SK-N-SH (cell line): ENCODE results near the gene ABLIM1.

Source experiments
- EP300 ChIP-seq, 2 experiments: IDR thresholded peaks; 2 replicates each; pipeline versions ENCODE4 v1.4.0 to v1.6.1; 2012; ENCODE audit warnings: borderline replicate concordance in 1 of 2, low read depth in 1 of 2, low read length in 1 of 2
- EZH2phosphoT487 ChIP-seq: fragments of 200-600 bp; sonication (generic); IDR thresholded peaks from 2 replicates; pipeline ENCODE4 v1.6.1; 2017; ENCODE audit warnings: low read depth, mixed run types, mild to moderate bottlenecking, antibody characterized with exemption, moderate library complexity, borderline replicate concordance
- RCOR1 ChIP-seq: fragments of 150-350 bp; IDR thresholded peaks from 2 replicates; pipeline ENCODE4 v1.6.1; 2017; ENCODE audit warnings: antibody characterized with exemption, low read length
- TAF1 ChIP-seq: IDR thresholded peaks from 2 replicates; pipeline ENCODE4 v1.6.1; 2012; ENCODE audit warnings: low read depth, mild to moderate bottlenecking, low read length, moderate library complexity, borderline replicate concordance
- TCF12 ChIP-seq: IDR thresholded peaks from 2 replicates; pipeline ENCODE4 v1.4.0; 2012
- YY1 ChIP-seq: IDR thresholded peaks from 2 replicates; pipeline ENCODE4 v1.4.0; 2012; ENCODE audit warnings: low read depth, mild to moderate bottlenecking
- TF ChIP-seq, protein P1 (sequence below): IDR thresholded peaks from 2 replicates; pipeline ENCODE4 v1.4.0; 2012; ENCODE audit warnings: low read depth
- TF ChIP-seq, protein P2 (sequence below): fragments of 200-600 bp; sonication (generic); IDR thresholded peaks from 2 replicates; pipeline ENCODE4 v1.6.1; 2017; ENCODE audit warnings: antibody characterized with exemption, mild to moderate bottlenecking, moderate library complexity
- TF ChIP-seq, protein P3 (sequence below): fragments of 150-350 bp; IDR thresholded peaks from 2 replicates; pipeline ENCODE4 v1.6.1; 2017; ENCODE audit warnings: antibody characterized with exemption, low read length, low read depth, borderline replicate concordance

DNA sequence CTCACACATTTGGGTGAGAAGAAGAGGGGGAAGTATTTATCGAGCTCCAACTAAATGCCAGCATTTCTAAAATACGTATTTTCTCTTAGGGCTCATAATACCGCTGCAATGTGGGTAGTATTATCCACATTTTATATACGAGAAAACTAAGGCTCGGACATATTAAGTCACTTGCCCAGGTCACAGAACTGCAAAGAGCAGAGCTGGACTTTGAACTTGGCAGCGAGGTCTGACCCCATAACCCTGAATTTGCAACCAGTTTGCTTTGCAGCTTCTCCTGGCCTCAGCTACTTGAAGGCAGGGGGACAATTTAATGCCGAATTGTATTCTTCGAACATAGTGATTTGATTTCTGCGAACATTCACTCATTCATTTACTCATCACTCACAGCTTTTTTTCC lies 7.2 kb downstream of the ABLIM1 start:
- TF ChIP-seq, protein P1, sequence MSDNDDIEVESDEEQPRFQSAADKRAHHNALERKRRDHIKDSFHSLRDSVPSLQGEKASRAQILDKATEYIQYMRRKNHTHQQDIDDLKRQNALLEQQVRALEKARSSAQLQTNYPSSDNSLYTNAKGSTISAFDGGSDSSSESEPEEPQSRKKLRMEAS: no peak
- TF ChIP-seq EP300 (IDR thresholded peaks at IDR 0.05; ENCODE audit: borderline replicate concordance in 1 of 2, low read depth in 1 of 2, low read length in 1 of 2) (no peak), EZH2phosphoT487 (no peak), TAF1 (no peak), TCF12 (no peak), RCOR1 (no peak), YY1 (no peak)
- TF ChIP-seq, protein P2, sequence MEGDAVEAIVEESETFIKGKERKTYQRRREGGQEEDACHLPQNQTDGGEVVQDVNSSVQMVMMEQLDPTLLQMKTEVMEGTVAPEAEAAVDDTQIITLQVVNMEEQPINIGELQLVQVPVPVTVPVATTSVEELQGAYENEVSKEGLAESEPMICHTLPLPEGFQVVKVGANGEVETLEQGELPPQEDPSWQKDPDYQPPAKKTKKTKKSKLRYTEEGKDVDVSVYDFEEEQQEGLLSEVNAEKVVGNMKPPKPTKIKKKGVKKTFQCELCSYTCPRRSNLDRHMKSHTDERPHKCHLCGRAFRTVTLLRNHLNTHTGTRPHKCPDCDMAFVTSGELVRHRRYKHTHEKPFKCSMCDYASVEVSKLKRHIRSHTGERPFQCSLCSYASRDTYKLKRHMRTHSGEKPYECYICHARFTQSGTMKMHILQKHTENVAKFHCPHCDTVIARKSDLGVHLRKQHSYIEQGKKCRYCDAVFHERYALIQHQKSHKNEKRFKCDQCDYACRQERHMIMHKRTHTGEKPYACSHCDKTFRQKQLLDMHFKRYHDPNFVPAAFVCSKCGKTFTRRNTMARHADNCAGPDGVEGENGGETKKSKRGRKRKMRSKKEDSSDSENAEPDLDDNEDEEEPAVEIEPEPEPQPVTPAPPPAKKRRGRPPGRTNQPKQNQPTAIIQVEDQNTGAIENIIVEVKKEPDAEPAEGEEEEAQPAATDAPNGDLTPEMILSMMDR: no peak
- TF ChIP-seq, protein P3, sequence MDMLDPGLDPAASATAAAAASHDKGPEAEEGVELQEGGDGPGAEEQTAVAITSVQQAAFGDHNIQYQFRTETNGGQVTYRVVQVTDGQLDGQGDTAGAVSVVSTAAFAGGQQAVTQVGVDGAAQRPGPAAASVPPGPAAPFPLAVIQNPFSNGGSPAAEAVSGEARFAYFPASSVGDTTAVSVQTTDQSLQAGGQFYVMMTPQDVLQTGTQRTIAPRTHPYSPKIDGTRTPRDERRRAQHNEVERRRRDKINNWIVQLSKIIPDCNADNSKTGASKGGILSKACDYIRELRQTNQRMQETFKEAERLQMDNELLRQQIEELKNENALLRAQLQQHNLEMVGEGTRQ: no peak
